Naive thymus-derived CD4-positive, alpha-beta T cell (primary cell): ENCODE measurements around the gene ARFGAP1. TPM values are rescaled to one million over a fixed set of nuclear protein-coding genes. Genes with fewer than 3 reads are reported as not detected.
A peak's percentile ranks its signal among the peaks of the same experiment; 100 is the strongest.

Experiments
- ATAC-seq: fragments of 150-1000 bp; cut with Tn5 transposase; 2 replicates; pipeline ENCODE4 v1.10.0; 2021; ENCODE audit warnings: mild to moderate bottlenecking, moderate library complexity
- CTCF ChIA-PET: fragments of 350-600 bp; sonication (Branson Sonifier 250); formaldehyde crosslinking; loops from one replicate; lab custom pipeline; 2021; ENCODE audit warnings: antibody characterized with exemption; lab: Charles Lee
- POLR2A ChIA-PET: fragments of 350-600 bp; sonication (Branson Sonifier 250); formaldehyde crosslinking; loops from one replicate; lab custom pipeline; 2021; ENCODE audit warnings: antibody characterized with exemption, inconsistent platforms; lab: Charles Lee
- DNase-seq, 9 donors: peaks; one replicate each; pipeline versions ENCODE4 v3.0.0 to v3.0.0-alpha.2; 2020 to 2022; ENCODE audit warnings: mixed read lengths in 1 of 9
- H3K27ac ChIP-seq: one replicate; pipeline ENCODE4 v1.7.0; 2013; ENCODE audit warnings: mild to moderate bottlenecking, low read depth, low read length, moderate library complexity
- H3K27me3 ChIP-seq, 2 donors: one replicate each; pipeline ENCODE4 v1.7.0; 2013; ENCODE audit warnings: low read length in 2 of 2, mild to moderate bottlenecking in 2 of 2, moderate library complexity in 2 of 2; ENCODE audit not compliant: control insufficient read depth in 2 of 2, insufficient read depth in 2 of 2
- H3K36me3 ChIP-seq, 3 experiments: 1 replicate in 2 of 3; 2 replicates in 1 of 3; pipeline ENCODE4 v1.7.0; 2013; ENCODE audit warnings: low read length in 3 of 3, mild to moderate bottlenecking in 3 of 3, moderate library complexity in 1 of 3; ENCODE audit not compliant: insufficient read depth in 3 of 3, control insufficient read depth in 2 of 3
- H3K4me1 ChIP-seq, 2 donors: one replicate each; pipeline ENCODE4 v1.7.0; 2013; ENCODE audit warnings: low read length in 2 of 2, mild to moderate bottlenecking in 2 of 2, moderate library complexity in 1 of 2; ENCODE audit not compliant: control insufficient read depth in 2 of 2, insufficient read depth in 2 of 2
- H3K4me3 ChIP-seq: 2 replicates; pipeline ENCODE4 v1.7.0; 2013; ENCODE audit warnings: mild to moderate bottlenecking, low read length
- H3K9me3 ChIP-seq, 3 experiments: 1 replicate in 2 of 3; 2 replicates in 1 of 3; pipeline ENCODE4 v1.7.0; 2013; ENCODE audit warnings: low read length in 3 of 3; ENCODE audit not compliant: control insufficient read depth in 2 of 3
- H3K27ac Mint-ChIP-seq, 9 donors: one replicate each; pipeline ENCODE4 v1.8.0; 2020 to 2022; ENCODE audit warnings: mixed read lengths in 9 of 9, mild to moderate bottlenecking in 8 of 9, moderate library complexity in 5 of 9, inconsistent platforms in 2 of 9
- H3K27me3 Mint-ChIP-seq, 5 donors: one replicate each; pipeline ENCODE4 v1.8.0; 2021 to 2022; ENCODE audit warnings: mixed read lengths in 5 of 5, mild to moderate bottlenecking in 1 of 5
- H3K36me3 Mint-ChIP-seq, 5 donors: one replicate each; pipeline ENCODE4 v1.8.0; 2020 to 2022; ENCODE audit warnings: mixed read lengths in 5 of 5, mild to moderate bottlenecking in 3 of 5, inconsistent platforms in 1 of 5
- H3K4me1 Mint-ChIP-seq, 7 donors: one replicate each; pipeline ENCODE4 v1.8.0; 2020 to 2022; ENCODE audit warnings: mixed read lengths in 7 of 7, mild to moderate bottlenecking in 3 of 7, inconsistent platforms in 1 of 7
- H3K4me3 Mint-ChIP-seq, 10 donors: one replicate each; pipeline ENCODE4 v1.8.0; 2020 to 2022; ENCODE audit warnings: mild to moderate bottlenecking in 10 of 10, mixed read lengths in 10 of 10, moderate library complexity in 6 of 10, inconsistent platforms in 2 of 10
- H3K9me3 Mint-ChIP-seq, 11 donors: one replicate each; pipeline ENCODE4 v1.8.0; 2020 to 2022; ENCODE audit warnings: mixed read lengths in 11 of 11, mild to moderate bottlenecking in 4 of 11, inconsistent platforms in 1 of 11, moderate library complexity in 1 of 11
- intact Hi-C, 2 donors: fragments of 100-400 bp; cut with micrococcal nuclease; formaldehyde crosslinking; loops; one replicate each; pipeline ENCODE4 v1.15.1; 2023
- polyA plus RNA-seq, 2 donors: library from polyadenylated mRNA; unstranded; fragments of 300-500 nt; fragmentation: Illumina TruSeq; gene quantifications; one replicate each; pipeline ENCODE4 v1.2.3, GENCODE V29; 2021
- total RNA-seq, 6 experiments: library from RNA in 5 of 6; stranded (reverse) in 5 of 6; gene quantifications; 1 replicate in 5 of 6; 2 replicates in 1 of 6; pipeline ENCODE4 v1.2.3 and lab custom pipeline; 2021 to 2026

The ARFGAP1 gene
- total and polyA plus RNA-seq, 7 experiments from 2014 or later: 15.9 to 119 (median 105) TPM

GRCh38 chr20:63288581-63289251 lies 16.1 kb downstream of the ARFGAP1 start:
- Mint-ChIP-seq H3K27ac (no peak overlapping the region), H3K27me3 (no peaks in the 10 kb centered on the region), H3K4me1 (peaks cover 0 to 3% (median 2%) of the 10 kb centered on the region in 7 donors), H3K4me3 (no peak overlapping the region), H3K36me3 (peaks cover 0 to 8% (median 0%) of the 10 kb centered on the region in 5 donors), H3K9me3 (no peaks in the 10 kb centered on the region)
- Histone ChIP-seq H3K4me1 (no peaks in the 10 kb centered on the region), H3K27me3 (no peaks in the 10 kb centered on the region), H3K27ac (no peak overlapping the region), H3K4me3 (no peak overlapping the region), H3K36me3 (peaks cover 0 to 52% (median 0%) of the 10 kb centered on the region in 3 experiments), H3K9me3 (no peaks in the 10 kb centered on the region)
- CTCF ChIA-PET: no interaction called here
- DNase-seq (peak in 1 of 9 donors; percentile 7), ATAC-seq (no peak)
- POLR2A ChIA-PET: interaction anchor here (0.6 kb wide), 1 partner anchor 724 kb away, joined by 6 read pairs; no protein-coding TSS in a partner anchor
- intact Hi-C loops: no loop called here

- no peak overlapping the region for H3K4me3 ChIP-seq
- no peak for DNase-seq
- H3K4me3 Mint-ChIP-seq: no peak overlapping the region
- no peaks in the 10 kb centered on the region for H3K27me3 Mint-ChIP-seq
- H3K27ac ChIP-seq: no peak overlapping the region
- H3K9me3 ChIP-seq: no peaks in the 10 kb centered on the region
- no peak overlapping the region for H3K27ac Mint-ChIP-seq
- intact Hi-C loops: loop anchor here in 1 of 2 donors (2.0 kb wide), 1 partner anchor 17 kb away; the partner anchor contains the start of gene ARFGAP1
- no peak for ATAC-seq
- peaks cover 0 to 44% (median 0%) of the 10 kb centered on the region in 3 experiments for H3K36me3 ChIP-seq
- no peaks in the 10 kb centered on the region for H3K27me3 ChIP-seq
- H3K9me3 Mint-ChIP-seq: no peaks in the 10 kb centered on the region
- ChIA-PET CTCF (no interaction called here), POLR2A (interaction anchor here (0.5 kb wide), 1 partner anchor 21 kb away, joined by 3 read pairs; no protein-coding TSS in a partner anchor)
- H3K4me1 ChIP-seq: no peaks in the 10 kb centered on the region
- peaks cover 0 to 8% (median 0%) of the 10 kb centered on the region in 5 donors for H3K36me3 Mint-ChIP-seq
- H3K4me1 Mint-ChIP-seq: peaks cover 0 to 2% (median 0%) of the 10 kb centered on the region in 7 donors
These were observed 16.9 kb downstream of the ARFGAP1 start for GRCh38 chr20:63289311-63290135.

- no peak for ATAC-seq
- peaks cover under 1 to 6% (median 2%) of the 10 kb centered on the region in 7 donors for H3K4me1 Mint-ChIP-seq
- intact Hi-C loops: loop anchor here in 1 of 2 donors (2.0 kb wide), 1 partner anchor 17 kb away; the partner anchor contains the start of gene ARFGAP1
- no peaks in the 10 kb centered on the region for H3K9me3 Mint-ChIP-seq
- Histone ChIP-seq H3K4me1 (no peaks in the 10 kb centered on the region), H3K4me3 (no peak overlapping the region), H3K27ac (no peak overlapping the region), H3K9me3 (no peaks in the 10 kb centered on the region), H3K27me3 (no peaks in the 10 kb centered on the region), H3K36me3 (peaks cover 0 to 37% (median 0%) of the 10 kb centered on the region in 3 experiments)
- H3K36me3 Mint-ChIP-seq: peaks cover 0 to 8% (median 0%) of the 10 kb centered on the region in 5 donors
- no peak overlapping the region for H3K27ac Mint-ChIP-seq
- DNase-seq: no peak
- H3K4me3 Mint-ChIP-seq: no peak overlapping the region
- ChIA-PET POLR2A (no interaction called here), CTCF (no interaction called here)
- peaks cover 0 to 3% (median 0%) of the 10 kb centered on the region in 5 donors for H3K27me3 Mint-ChIP-seq
These were observed 17.6 kb downstream of the ARFGAP1 start for GRCh38 chr20:63290136-63290676.

- Mint-ChIP-seq H3K27ac (no peak overlapping the region), H3K36me3 (peaks cover 0 to 8% (median 0%) of the 10 kb centered on the region in 5 donors), H3K4me3 (no peak overlapping the region), H3K4me1 (peaks cover 6 to 13% (median 8%) of the 10 kb centered on the region in 7 donors), H3K27me3 (peaks cover 0 to 7% (median 0%) of the 10 kb centered on the region in 5 donors), H3K9me3 (no peaks in the 10 kb centered on the region)
- no peak overlapping the region for H3K4me3 ChIP-seq
- H3K27me3 ChIP-seq: no peaks in the 10 kb centered on the region
- peaks cover 0 to 4% of the 10 kb centered on the region in 2 donors for H3K4me1 ChIP-seq
- ChIA-PET POLR2A (no interaction called here), CTCF (interaction anchor here (0.9 kb wide), 1 partner anchor 70 kb away, joined by 4 read pairs; no protein-coding TSS in a partner anchor)
- no peaks in the 10 kb centered on the region for H3K9me3 ChIP-seq
- H3K36me3 ChIP-seq: peaks cover 0 to 30% (median 0%) of the 10 kb centered on the region in 3 experiments
- DNase-seq (peak in 8 of 9 donors; percentile 30 to 76 (median 57)), ATAC-seq (peak; percentile 73)
- intact Hi-C loops: loop anchor here in 1 of 2 donors (1.0 to 2.0 kb wide), 2 partner anchors 18 to 68 kb away; partner anchors contain the start of gene ARFGAP1
- H3K27ac ChIP-seq: no peak overlapping the region
These were observed 18.3 kb downstream of the ARFGAP1 start for GRCh38 chr20:63290677-63291472.

GRCh38 chr20:63291811-63292210 lies 19.2 kb downstream of the ARFGAP1 start:
- Mint-ChIP-seq H3K36me3 (peaks cover 0 to 8% (median 0%) of the 10 kb centered on the region in 5 donors), H3K27me3 (peaks cover 0 to 8% (median 0%) of the 10 kb centered on the region in 5 donors), H3K4me3 (no peak overlapping the region), H3K27ac (no peak overlapping the region), H3K4me1 (peaks cover 5 to 15% (median 9%) of the 10 kb centered on the region in 7 donors), H3K9me3 (no peaks in the 10 kb centered on the region)
- Histone ChIP-seq H3K9me3 (no peaks in the 10 kb centered on the region), H3K36me3 (peaks cover 0 to 23% (median 0%) of the 10 kb centered on the region in 3 experiments), H3K27me3 (no peaks in the 10 kb centered on the region), H3K4me1 (peaks cover 0 to 7% of the 10 kb centered on the region in 2 donors), H3K4me3 (no peak overlapping the region), H3K27ac (no peak overlapping the region)
- intact Hi-C loops: loop anchor here in 1 of 2 donors (1.0 to 2.0 kb wide), 2 partner anchors 19 to 69 kb away; partner anchors contain the start of gene ARFGAP1
- POLR2A ChIA-PET: no interaction called here
- CTCF ChIA-PET: interaction anchor here (0.9 kb wide), 1 partner anchor 71 kb away, joined by 4 read pairs; no protein-coding TSS in a partner anchor
- no peak for ATAC-seq
- DNase-seq: no peak
